HAP-1 (cell line): ENCODE data around the gene ERGIC1.

Experiments used
- DNase-seq, 2 experiments: peaks; one replicate each; pipeline ENCODE4 v3.0.0-alpha.2; 2016 to 2020; ENCODE audit warnings: low spot score in 2 of 2
- H3K27me3 ChIP-seq: fragments of 250-450 bp; sonication (Bioruptor Pico); 2 replicates; pipeline ENCODE4 v1.5.1; 2020; ENCODE audit warnings: low read depth, mild to moderate bottlenecking, moderate library complexity
- H3K36me3 ChIP-seq: fragments of 250-450 bp; sonication (Bioruptor Pico); replicated peaks from 2 replicates; pipeline ENCODE4 v1.5.1; 2020; ENCODE audit warnings: mild to moderate bottlenecking
- H3K4me1 ChIP-seq: fragments of 250-450 bp; sonication (Bioruptor Pico); 2 replicates; pipeline ENCODE4 v1.5.1; 2020; ENCODE audit warnings: mild to moderate bottlenecking
- H3K4me3 ChIP-seq: fragments of 250-450 bp; sonication (Bioruptor Pico); 2 replicates; pipeline ENCODE4 v1.5.1; 2020; ENCODE audit warnings: mild to moderate bottlenecking, moderate library complexity
- H3K9me3 ChIP-seq: fragments of 250-450 bp; sonication (Bioruptor Pico); 2 replicates; pipeline ENCODE4 v1.5.1; 2020; ENCODE audit warnings: mild to moderate bottlenecking, moderate library complexity
- in situ Hi-C: fragments of 300-500 bp; cut with MboI; formaldehyde crosslinking; loops from 3 replicates; pipeline ENCODE4 v1.14.3; 2020; ENCODE audit warnings: low sequenced_read_pairs, inconsistent platforms, mixed read lengths

ERGIC1 gene

GRCh38 chr5:172956228-172956627, 122.2 kb downstream of the ERGIC1 start:
- in situ Hi-C loops, result no loop called here
- Histone ChIP-seq H3K36me3 (peaks cover 2% of the 10 kb centered on the region; the same call in 1 of the 2 replicates), H3K4me1 (peaks cover 4% of the 10 kb centered on the region; the same call in 1 of the 2 replicates), H3K27me3 (no peaks in the 10 kb centered on the region; the same call in 1 of the 2 replicates), H3K4me3 (no peak overlapping the region), H3K9me3 (no peaks in the 10 kb centered on the region)
- DNase-seq, result no peak

- in situ Hi-C loops, result no loop called here
- peaks cover 4% of the 10 kb centered on the region; the same call in 1 of the 2 replicates for H3K4me1 ChIP-seq
- no peaks in the 10 kb centered on the region for H3K9me3 ChIP-seq
- peaks cover 9% of the 10 kb centered on the region for H3K36me3 ChIP-seq
- DNase-seq, result no peak
- H3K27me3 ChIP-seq, result no peaks in the 10 kb centered on the region; the same call in 1 of the 2 replicates
- no peak overlapping the region for H3K4me3 ChIP-seq
Observed at GRCh38 chr5:172956936-172957335, 122.9 kb downstream of the ERGIC1 start.

- peaks cover 9% of the 10 kb centered on the region for H3K36me3 ChIP-seq
- peaks cover 4% of the 10 kb centered on the region; the same call in 1 of the 2 replicates for H3K4me1 ChIP-seq
- no peaks in the 10 kb centered on the region for H3K9me3 ChIP-seq
- in situ Hi-C loops, result no loop called here
- H3K4me3 ChIP-seq, result no peak overlapping the region
- H3K27me3 ChIP-seq, result no peaks in the 10 kb centered on the region; the same call in 1 of the 2 replicates
- DNase-seq, result no peak
Observed at GRCh38 chr5:172957458-172957857, 123.4 kb downstream of the ERGIC1 start.

- peak; percentile 51 to 80 for DNase-seq
- in situ Hi-C loops, result no loop called here
Observed at GRCh38 chr5:172958331-172959046, 124.4 kb downstream of the ERGIC1 start.

GRCh38 chr5:172959824-172960799, 126.1 kb downstream of the ERGIC1 start:
- no peaks in the 10 kb centered on the region for H3K9me3 ChIP-seq
- peak overlapping the region; percentile 75 for H3K4me3 ChIP-seq
- no peaks in the 10 kb centered on the region; the same call in 1 of the 2 replicates for H3K27me3 ChIP-seq
- in situ Hi-C loops, result no loop called here
- H3K36me3 ChIP-seq, result peaks cover 14% of the 10 kb centered on the region
- no peak for DNase-seq
- H3K4me1 ChIP-seq, result peaks cover 4% of the 10 kb centered on the region; the same call in 1 of the 2 replicates

More at GRCh38 chr5:172958331-172959046, 124.4 kb downstream of the ERGIC1 start:
- Histone ChIP-seq H3K4me1 (peaks cover 4% of the 10 kb centered on the region; the same call in 1 of the 2 replicates), H3K36me3 (peaks cover 11% of the 10 kb centered on the region), H3K9me3 (no peaks in the 10 kb centered on the region), H3K4me3 (peak overlapping the region; percentile 75), H3K27me3 (no peaks in the 10 kb centered on the region; the same call in 1 of the 2 replicates)

- no peaks in the 10 kb centered on the region for H3K4me1 ChIP-seq
- no peaks in the 10 kb centered on the region for H3K27me3 ChIP-seq
- no peak for DNase-seq
- H3K4me3 ChIP-seq, result no peak overlapping the region
- no peaks in the 10 kb centered on the region for H3K9me3 ChIP-seq
- in situ Hi-C loops, result no loop called here
- H3K36me3 ChIP-seq, result peaks cover 22% of the 10 kb centered on the region
Observed at GRCh38 chr5:172969921-172970320, 135.9 kb downstream of the ERGIC1 start.

- Histone ChIP-seq H3K4me3 (no peak overlapping the region), H3K27me3 (no peaks in the 10 kb centered on the region), H3K36me3 (peaks cover 17% of the 10 kb centered on the region), H3K4me1 (no peaks in the 10 kb centered on the region), H3K9me3 (no peaks in the 10 kb centered on the region)
- DNase-seq, result no peak
- in situ Hi-C loops, result no loop called here
Observed at GRCh38 chr5:172971482-172971881, 137.4 kb downstream of the ERGIC1 start.

GRCh38 chr5:172972552-172972951, 138.5 kb downstream of the ERGIC1 start:
- Histone ChIP-seq H3K27me3 (no peaks in the 10 kb centered on the region), H3K4me3 (no peak overlapping the region), H3K36me3 (peaks cover 17% of the 10 kb centered on the region), H3K4me1 (no peaks in the 10 kb centered on the region), H3K9me3 (no peaks in the 10 kb centered on the region)
- in situ Hi-C loops, result no loop called here
- no peak for DNase-seq

- Histone ChIP-seq H3K36me3 (peaks cover 12% of the 10 kb centered on the region), H3K4me1 (no peaks in the 10 kb centered on the region), H3K27me3 (no peaks in the 10 kb centered on the region), H3K9me3 (no peaks in the 10 kb centered on the region), H3K4me3 (no peak overlapping the region)
- in situ Hi-C loops, result no loop called here
- DNase-seq, result no peak
Observed at GRCh38 chr5:172973127-172973916, 139.3 kb downstream of the ERGIC1 start.

- H3K36me3 ChIP-seq, result peaks cover 10% of the 10 kb centered on the region
- no peak for DNase-seq
- no peaks in the 10 kb centered on the region for H3K27me3 ChIP-seq
- no peak overlapping the region for H3K4me3 ChIP-seq
- in situ Hi-C loops, result no loop called here
- H3K9me3 ChIP-seq, result no peaks in the 10 kb centered on the region
- H3K4me1 ChIP-seq, result no peaks in the 10 kb centered on the region
Observed at GRCh38 chr5:172973931-172974330, 139.9 kb downstream of the ERGIC1 start.

- H3K4me1 ChIP-seq, result no peaks in the 10 kb centered on the region
- in situ Hi-C loops, result loop anchor here (25.0 kb wide), 1 partner anchor 612 kb away; no protein-coding TSS in a partner anchor
- H3K27me3 ChIP-seq, result no peaks in the 10 kb centered on the region
- DNase-seq, result no peak
- no peaks in the 10 kb centered on the region for H3K36me3 ChIP-seq
- H3K4me3 ChIP-seq, result no peak overlapping the region
- H3K9me3 ChIP-seq, result no peaks in the 10 kb centered on the region
Observed at GRCh38 chr5:172975289-172975688, 141.2 kb downstream of the ERGIC1 start.

GRCh38 chr5:172979778-172980177, 145.7 kb downstream of the ERGIC1 start:
- Histone ChIP-seq H3K36me3 (no peaks in the 10 kb centered on the region), H3K4me3 (no peak overlapping the region), H3K27me3 (no peaks in the 10 kb centered on the region), H3K4me1 (no peaks in the 10 kb centered on the region), H3K9me3 (no peaks in the 10 kb centered on the region)
- DNase-seq, result no peak
- in situ Hi-C loops, result loop anchor here (5.0 to 25.0 kb wide), 4 partner anchors 78 to 608 kb away; partner anchors contain the start of genes BNIP1 and CREBRF

- H3K27me3 ChIP-seq, result no peaks in the 10 kb centered on the region
- H3K4me1 ChIP-seq, result peaks cover 7% of the 10 kb centered on the region
- no peak overlapping the region for H3K4me3 ChIP-seq
- no peaks in the 10 kb centered on the region for H3K9me3 ChIP-seq
- in situ Hi-C loops, result loop anchor here (5.0 to 25.0 kb wide), 4 partner anchors 75 to 605 kb away; partner anchors contain the start of genes BNIP1 and CREBRF
- peaks cover 18% of the 10 kb centered on the region for H3K36me3 ChIP-seq
- DNase-seq, result no peak
Observed at GRCh38 chr5:172981931-172982330, 147.9 kb downstream of the ERGIC1 start.
